ENCODE data around the gene PRR15. TPM values are rescaled to one million over a fixed set of nuclear protein-coding genes. Genes with fewer than 3 reads are reported as not detected.

Gene PRR15
- total and polyA plus RNA-seq, 2 of the 4 experiments (the other 2 are of a cell fraction) = not detected

DNA sequence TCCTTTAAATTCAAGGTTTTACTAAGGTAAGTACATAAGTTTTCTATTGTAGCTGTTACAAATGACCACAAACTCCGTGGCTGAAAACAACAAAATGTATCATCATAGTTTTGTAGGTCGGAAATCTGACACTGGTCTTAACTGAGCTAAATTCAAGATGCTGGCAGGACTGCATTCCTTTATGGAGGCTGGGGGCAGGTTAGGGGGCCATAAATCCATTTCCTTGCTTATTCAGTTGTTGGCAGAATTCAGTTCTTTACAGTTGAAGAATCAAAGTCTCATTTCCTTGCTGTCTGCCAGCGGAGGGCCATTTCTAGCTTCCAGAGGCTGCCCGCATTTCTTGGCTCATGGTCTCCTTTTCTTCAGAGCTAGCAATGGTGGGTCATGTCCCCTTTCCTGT is 11.2 kb upstream of the PRR15 start:
- intact Hi-C loops (cut with micrococcal nuclease) = no loop called here
- no peaks in the 10 kb centered on the region for H3K36me3 ChIP-seq (ENCODE audit: control insufficient read depth, insufficient read depth, low read length)
- H3K27ac ChIP-seq (ENCODE audit: insufficient read depth, low read length) = no peak overlapping the region
- no peak overlapping the region for H2BK20ac ChIP-seq (ENCODE audit: low read depth, low read length)
- H3K79me1 ChIP-seq (ENCODE audit: low read depth in 1 of 2, low read length in 2 of 2) = no peaks in the 10 kb centered on the region
- no peak for DNase-seq
- no peak overlapping the region for H2AK5ac ChIP-seq (ENCODE audit: low read depth, low read length)
- ATAC-seq (ENCODE audit: low read depth) = no peak
- no peak overlapping the region for H2AK9ac ChIP-seq (replicated peaks; ENCODE audit: low read depth, low read length, poor library complexity)
- H3K9ac ChIP-seq (ENCODE audit: low read depth, low read length) = no peak overlapping the region
- no peak overlapping the region for H3K4me2 ChIP-seq (ENCODE audit: low read depth, low read length)
- no peaks in the 10 kb centered on the region for H3K27me3 ChIP-seq (ENCODE audit: control insufficient read depth, insufficient read depth, low read length)
- no peak for TF ChIP-seq RAD21 (IDR thresholded peaks at IDR 0.05; ENCODE audit: low read length)
- no peak for TF ChIP-seq CEBPB (IDR thresholded peaks at IDR 0.05; ENCODE audit: low read depth, low read length)
- no peak for TF ChIP-seq BHLHE40 (IDR thresholded peaks at IDR 0.05; ENCODE audit: low read depth, low read length)
- TF ChIP-seq NFE2L2 (IDR thresholded peaks at IDR 0.05; ENCODE audit: low read depth, low read length) = no peak
- TF ChIP-seq MAFK (IDR thresholded peaks at IDR 0.05; ENCODE audit: low read depth, low read length) = no peak
- no peak for TF ChIP-seq RCOR1 (IDR thresholded peaks at IDR 0.05; ENCODE audit: insufficient replicate concordance, low read length)
- TF ChIP-seq, protein P1, sequence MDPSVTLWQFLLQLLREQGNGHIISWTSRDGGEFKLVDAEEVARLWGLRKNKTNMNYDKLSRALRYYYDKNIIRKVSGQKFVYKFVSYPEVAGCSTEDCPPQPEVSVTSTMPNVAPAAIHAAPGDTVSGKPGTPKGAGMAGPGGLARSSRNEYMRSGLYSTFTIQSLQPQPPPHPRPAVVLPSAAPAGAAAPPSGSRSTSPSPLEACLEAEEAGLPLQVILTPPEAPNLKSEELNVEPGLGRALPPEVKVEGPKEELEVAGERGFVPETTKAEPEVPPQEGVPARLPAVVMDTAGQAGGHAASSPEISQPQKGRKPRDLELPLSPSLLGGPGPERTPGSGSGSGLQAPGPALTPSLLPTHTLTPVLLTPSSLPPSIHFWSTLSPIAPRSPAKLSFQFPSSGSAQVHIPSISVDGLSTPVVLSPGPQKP (IDR thresholded peaks at IDR 0.05; ENCODE audit: borderline replicate concordance, low read depth, low read length) = no peak
- no peak for TF ChIP-seq RFX5 (IDR thresholded peaks at IDR 0.05; ENCODE audit: low read depth, low read length)
- TF ChIP-seq MXI1 (IDR thresholded peaks at IDR 0.05; ENCODE audit: borderline replicate concordance, low read depth, low read length) = no peak
- no peak for TF ChIP-seq CHD1 (IDR thresholded peaks at IDR 0.05; ENCODE audit: low read depth, low read length)
- TF ChIP-seq, protein P2, sequence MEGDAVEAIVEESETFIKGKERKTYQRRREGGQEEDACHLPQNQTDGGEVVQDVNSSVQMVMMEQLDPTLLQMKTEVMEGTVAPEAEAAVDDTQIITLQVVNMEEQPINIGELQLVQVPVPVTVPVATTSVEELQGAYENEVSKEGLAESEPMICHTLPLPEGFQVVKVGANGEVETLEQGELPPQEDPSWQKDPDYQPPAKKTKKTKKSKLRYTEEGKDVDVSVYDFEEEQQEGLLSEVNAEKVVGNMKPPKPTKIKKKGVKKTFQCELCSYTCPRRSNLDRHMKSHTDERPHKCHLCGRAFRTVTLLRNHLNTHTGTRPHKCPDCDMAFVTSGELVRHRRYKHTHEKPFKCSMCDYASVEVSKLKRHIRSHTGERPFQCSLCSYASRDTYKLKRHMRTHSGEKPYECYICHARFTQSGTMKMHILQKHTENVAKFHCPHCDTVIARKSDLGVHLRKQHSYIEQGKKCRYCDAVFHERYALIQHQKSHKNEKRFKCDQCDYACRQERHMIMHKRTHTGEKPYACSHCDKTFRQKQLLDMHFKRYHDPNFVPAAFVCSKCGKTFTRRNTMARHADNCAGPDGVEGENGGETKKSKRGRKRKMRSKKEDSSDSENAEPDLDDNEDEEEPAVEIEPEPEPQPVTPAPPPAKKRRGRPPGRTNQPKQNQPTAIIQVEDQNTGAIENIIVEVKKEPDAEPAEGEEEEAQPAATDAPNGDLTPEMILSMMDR (conservative IDR thresholded peaks at IDR 0.05; ENCODE audit: low read depth, low read length) = no peak
- TF ChIP-seq, protein P3, sequence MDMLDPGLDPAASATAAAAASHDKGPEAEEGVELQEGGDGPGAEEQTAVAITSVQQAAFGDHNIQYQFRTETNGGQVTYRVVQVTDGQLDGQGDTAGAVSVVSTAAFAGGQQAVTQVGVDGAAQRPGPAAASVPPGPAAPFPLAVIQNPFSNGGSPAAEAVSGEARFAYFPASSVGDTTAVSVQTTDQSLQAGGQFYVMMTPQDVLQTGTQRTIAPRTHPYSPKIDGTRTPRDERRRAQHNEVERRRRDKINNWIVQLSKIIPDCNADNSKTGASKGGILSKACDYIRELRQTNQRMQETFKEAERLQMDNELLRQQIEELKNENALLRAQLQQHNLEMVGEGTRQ (IDR thresholded peaks at IDR 0.05; ENCODE audit: low read depth, low read length) = no peak
- TF ChIP-seq MAZ (IDR thresholded peaks at IDR 0.05; ENCODE audit: borderline replicate concordance, low read depth, low read length) = no peak
- no peak overlapping the region for H2BK15ac ChIP-seq (ENCODE audit: low read depth, low read length)
- ChIA-PET POLR2A (ENCODE audit: unreplicated experiment) (interaction anchor here (0.6 kb wide), 1 partner anchor 1609 kb away, joined by 3 read pairs; no protein-coding TSS in a partner anchor), CTCF (no interaction called here)
- dilution Hi-C loops (cut with HindIII; ENCODE audit: low sequenced_read_pairs, unreplicated experiment) = no loop called here
- H3K18ac ChIP-seq (ENCODE audit: low read depth, low read length) = no peak overlapping the region
- no peak overlapping the region for H4K91ac ChIP-seq (ENCODE audit: insufficient read depth, low read depth, low read length)
- H3K14ac ChIP-seq (replicated peaks; ENCODE audit: low read depth, low read length) = no peak overlapping the region
- H3K9me3 ChIP-seq (ENCODE audit: control insufficient read depth, insufficient read depth, low read length) = no peaks in the 10 kb centered on the region
- no peak overlapping the region for H3K23ac ChIP-seq (ENCODE audit: low read depth, low read length)
- no peak overlapping the region for H3K56ac ChIP-seq (ENCODE audit: extremely low read depth, insufficient read depth, low read length)
- no peaks in the 10 kb centered on the region for H3K4me1 ChIP-seq (ENCODE audit: control insufficient read depth, insufficient read depth, low read length)
- no peak overlapping the region for H2BK120ac ChIP-seq (ENCODE audit: low read depth, low read length)
- BruUV-seq (replicated peaks) = no TSS peak
- H2BK5ac ChIP-seq (ENCODE audit: low read depth, low read length, poor library complexity, severe bottlenecking) = no peak overlapping the region
- no peak overlapping the region for H3K4me3 ChIP-seq (ENCODE audit: insufficient read depth, low read depth, low read length)
- no peak overlapping the region for H3K4ac ChIP-seq (ENCODE audit: low read depth, low read length)
- no peak overlapping the region for H4K8ac ChIP-seq (ENCODE audit: low read depth in 2 of 2, low read length in 2 of 2)
- no peak overlapping the region for H4K5ac ChIP-seq (ENCODE audit: low read depth, low read length)
- no peaks in the 10 kb centered on the region for H4K20me1 ChIP-seq (ENCODE audit: insufficient read depth, low read length)
- in situ Hi-C loops (cut with MboI; ENCODE audit: low sequenced_read_pairs) = no loop called here
- no peaks in the 10 kb centered on the region for H3K9me1 ChIP-seq (ENCODE audit: insufficient read depth, low read length)
- WGBS, 2 experiments (ENCODE audit: extremely low coverage in 2 of 2, insufficient read length in 1 of 2) = no CpG with 5 or more reads among the region's 4 CpGs
- no peak overlapping the region for H2AFZ ChIP-seq (replicated peaks; ENCODE audit: low read length, poor library complexity)
